D721Med (cell line): ENCODE measurements around the gene BEGAIN.

Experiments
- DNase-seq: peaks from one replicate; pipeline ENCODE4 v3.0.0; 2011; ENCODE audit warnings: low spot score; ENCODE audit not compliant: insufficient read length
- FAIRE-seq: peaks from 2 replicates; lab custom pipeline; 2011; peaks lifted over from hg19 to GRCh38; lab: Jason Lieb, UNC
- TF ChIP-seq, protein P1 (sequence below): IDR thresholded peaks from 2 replicates; pipeline ENCODE4 v1.5.1; 2012; ENCODE audit warnings: mild to moderate bottlenecking, control low read depth; ENCODE audit not compliant: insufficient read depth; ENCODE audit errors: missing control alignments

BEGAIN gene

DNA sequence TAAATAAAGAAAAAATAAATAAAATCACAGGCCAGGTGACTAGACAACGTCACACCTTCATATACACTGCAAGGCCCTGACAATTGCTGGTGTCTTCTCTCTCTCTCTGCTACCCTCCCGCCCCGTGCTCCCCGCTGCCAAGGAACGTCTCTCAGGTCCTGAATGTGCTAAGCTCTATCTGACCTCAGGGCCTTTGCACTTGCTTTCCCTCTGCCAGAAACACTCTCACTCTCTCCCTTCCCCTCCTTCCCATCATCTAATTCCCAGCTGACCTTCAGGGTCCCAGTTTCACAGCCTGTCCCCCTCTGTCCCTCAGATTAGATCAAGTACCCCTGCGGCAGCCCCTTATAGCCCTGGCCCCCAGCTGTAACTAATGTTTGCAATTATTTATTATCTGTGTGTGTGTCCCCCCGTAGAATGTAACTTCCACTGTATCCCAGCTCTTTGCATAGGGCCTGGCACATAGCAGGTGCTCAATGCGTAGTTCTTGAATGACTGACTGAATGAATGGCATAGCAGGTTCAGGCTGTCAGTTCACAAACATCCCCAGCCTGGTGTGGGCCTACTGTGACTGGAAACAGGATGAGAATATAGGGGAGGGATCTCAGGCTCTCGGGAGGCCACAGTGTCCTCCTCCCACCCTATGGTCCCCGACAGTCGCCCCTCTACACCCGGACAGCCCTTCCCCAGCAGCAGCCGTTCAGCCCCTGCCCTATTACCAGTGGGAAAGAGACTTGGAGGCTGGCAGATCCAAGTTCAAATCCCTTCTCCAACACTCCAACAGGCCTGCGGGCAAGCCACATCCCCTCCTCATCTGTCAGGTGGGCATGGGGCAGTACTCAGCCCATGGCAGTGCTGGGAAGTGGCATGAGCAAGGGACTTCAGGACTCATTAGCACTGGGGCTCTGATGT lies 6.6 kb downstream of the BEGAIN start:
- FAIRE-seq (no peak), DNase-seq (no peak)
- TF ChIP-seq, protein P1, sequence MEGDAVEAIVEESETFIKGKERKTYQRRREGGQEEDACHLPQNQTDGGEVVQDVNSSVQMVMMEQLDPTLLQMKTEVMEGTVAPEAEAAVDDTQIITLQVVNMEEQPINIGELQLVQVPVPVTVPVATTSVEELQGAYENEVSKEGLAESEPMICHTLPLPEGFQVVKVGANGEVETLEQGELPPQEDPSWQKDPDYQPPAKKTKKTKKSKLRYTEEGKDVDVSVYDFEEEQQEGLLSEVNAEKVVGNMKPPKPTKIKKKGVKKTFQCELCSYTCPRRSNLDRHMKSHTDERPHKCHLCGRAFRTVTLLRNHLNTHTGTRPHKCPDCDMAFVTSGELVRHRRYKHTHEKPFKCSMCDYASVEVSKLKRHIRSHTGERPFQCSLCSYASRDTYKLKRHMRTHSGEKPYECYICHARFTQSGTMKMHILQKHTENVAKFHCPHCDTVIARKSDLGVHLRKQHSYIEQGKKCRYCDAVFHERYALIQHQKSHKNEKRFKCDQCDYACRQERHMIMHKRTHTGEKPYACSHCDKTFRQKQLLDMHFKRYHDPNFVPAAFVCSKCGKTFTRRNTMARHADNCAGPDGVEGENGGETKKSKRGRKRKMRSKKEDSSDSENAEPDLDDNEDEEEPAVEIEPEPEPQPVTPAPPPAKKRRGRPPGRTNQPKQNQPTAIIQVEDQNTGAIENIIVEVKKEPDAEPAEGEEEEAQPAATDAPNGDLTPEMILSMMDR: no peak

DNA sequence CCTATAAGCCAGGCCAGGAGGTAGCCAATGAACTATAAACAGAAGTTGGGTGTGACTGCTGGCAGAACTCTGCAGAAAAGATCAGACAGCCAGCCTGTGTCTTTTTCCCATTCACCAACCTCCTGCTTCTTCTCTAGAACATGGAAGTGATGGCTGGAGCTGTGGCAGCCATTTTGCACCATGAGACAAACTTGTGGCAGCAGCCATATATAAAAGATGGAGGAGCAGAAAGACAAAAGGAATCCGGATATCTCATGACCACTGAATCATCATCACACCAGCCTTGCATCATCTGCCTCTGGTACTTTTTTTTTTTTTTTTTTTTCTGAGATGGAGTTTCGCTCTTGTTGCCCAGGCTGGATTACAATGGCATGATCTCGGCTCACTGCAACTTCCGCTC lies 8.7 kb downstream of the BEGAIN start:
- FAIRE-seq (no peak), DNase-seq (no peak)
- TF ChIP-seq, protein P1: no peak

DNA sequence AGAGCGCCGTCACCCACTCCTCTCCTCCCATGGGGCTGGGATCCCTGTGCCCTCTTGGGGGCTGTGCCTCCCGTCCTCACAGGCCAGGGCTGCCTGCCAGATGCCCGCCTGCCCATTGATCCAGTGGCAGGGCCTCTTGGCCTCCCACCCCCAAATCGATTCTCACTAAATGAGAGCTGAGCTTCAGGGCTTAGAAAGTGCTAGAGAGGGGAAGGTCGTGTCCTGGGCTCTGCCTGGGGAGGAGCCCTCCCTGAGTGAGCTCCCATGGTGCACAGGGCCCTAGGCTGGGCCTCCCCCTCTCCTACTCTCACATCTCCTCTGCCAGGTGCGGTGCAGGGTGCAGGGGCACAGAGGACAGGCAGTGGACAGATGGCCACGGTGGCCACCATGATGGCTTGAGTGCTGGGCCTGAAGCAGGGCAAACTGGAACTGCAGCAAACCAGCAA lies 9.2 kb downstream of the BEGAIN start:
- TF ChIP-seq, protein P1: no peak
- DNase-seq (no peak), FAIRE-seq (no peak)

DNA sequence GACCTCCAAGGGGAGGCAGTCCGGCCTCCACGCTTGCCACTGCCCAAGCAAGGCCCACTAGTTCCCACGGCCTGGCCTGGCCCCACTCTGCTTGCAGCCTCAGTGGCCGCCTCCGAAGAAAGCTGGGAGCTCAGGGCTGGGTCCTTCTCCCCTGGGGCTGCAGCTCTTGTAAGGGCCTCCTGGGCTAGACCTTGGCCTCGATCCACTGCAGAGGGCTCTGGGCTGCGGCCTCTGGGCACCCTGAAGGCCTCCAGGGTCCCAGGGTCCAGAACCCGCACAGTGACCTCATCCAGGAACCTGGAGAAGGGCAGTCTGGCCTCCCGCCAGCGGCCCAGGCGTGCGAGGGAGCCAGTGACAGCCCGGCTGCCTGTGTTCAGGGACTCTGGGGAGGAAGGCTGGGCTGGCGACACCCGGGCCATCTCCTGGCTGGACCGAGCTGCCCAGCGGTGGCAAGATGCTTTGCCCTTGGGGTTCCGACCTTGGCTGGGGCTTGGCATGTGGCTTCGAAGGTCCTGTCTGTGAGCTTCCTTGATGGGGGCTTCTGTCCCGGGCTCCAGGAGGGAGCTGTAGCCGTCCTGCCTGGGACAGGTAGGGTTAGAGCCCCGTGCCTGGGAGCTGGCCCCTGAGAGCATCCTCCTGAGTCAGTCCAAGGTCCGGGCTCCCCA lies 9.8 kb downstream of the BEGAIN start:
- FAIRE-seq (no peak), DNase-seq (no peak)
- TF ChIP-seq, protein P1: no peak

DNA sequence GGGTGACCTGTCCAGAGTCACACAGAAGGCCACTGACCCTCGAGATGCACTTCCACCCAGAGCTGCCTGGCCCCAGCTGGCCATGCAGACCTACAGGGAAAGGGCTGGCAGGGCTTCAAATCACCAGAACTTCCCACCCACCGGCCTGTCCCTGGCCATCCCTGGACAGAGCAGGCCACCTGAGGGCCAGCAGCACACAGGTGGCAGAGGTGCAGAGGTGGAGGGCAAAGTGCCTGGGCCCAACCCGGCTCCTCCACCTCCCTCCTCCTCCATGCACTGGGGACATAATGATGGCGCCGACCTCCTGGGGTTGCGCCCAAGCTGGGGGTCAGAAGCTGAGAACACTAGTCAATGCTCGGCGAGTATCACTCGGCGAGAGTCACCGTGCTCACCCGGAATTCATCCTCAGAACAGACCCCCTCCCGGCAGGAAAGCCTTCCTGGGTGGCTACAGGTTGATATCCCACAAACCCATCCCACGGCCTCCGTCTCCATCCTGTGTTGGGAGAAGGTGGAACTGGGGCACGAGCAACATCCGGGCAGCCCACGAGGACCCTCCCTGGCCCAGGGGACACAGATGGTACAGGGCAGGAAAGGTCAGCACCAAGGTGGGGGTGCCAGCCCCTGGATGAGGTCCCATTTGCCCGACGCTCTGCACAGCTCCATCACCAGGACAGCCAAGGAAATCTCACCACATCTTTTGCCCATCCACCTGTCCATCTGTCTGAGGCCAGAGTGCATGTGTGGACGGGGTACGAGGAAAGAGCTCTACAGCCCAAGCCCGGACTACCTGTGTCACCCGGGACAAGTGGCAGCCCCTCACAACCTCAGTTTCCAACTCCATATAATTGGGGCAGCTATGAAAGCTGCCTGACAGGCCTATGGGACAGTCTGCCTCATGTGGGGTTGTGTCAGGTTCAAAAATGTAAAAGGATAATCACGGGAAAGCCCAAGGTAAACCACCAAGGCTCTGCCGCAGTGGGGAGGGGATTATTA lies 10.8 kb downstream of the BEGAIN start:
- FAIRE-seq: no peak
- TF ChIP-seq, protein P1: no peak

DNA sequence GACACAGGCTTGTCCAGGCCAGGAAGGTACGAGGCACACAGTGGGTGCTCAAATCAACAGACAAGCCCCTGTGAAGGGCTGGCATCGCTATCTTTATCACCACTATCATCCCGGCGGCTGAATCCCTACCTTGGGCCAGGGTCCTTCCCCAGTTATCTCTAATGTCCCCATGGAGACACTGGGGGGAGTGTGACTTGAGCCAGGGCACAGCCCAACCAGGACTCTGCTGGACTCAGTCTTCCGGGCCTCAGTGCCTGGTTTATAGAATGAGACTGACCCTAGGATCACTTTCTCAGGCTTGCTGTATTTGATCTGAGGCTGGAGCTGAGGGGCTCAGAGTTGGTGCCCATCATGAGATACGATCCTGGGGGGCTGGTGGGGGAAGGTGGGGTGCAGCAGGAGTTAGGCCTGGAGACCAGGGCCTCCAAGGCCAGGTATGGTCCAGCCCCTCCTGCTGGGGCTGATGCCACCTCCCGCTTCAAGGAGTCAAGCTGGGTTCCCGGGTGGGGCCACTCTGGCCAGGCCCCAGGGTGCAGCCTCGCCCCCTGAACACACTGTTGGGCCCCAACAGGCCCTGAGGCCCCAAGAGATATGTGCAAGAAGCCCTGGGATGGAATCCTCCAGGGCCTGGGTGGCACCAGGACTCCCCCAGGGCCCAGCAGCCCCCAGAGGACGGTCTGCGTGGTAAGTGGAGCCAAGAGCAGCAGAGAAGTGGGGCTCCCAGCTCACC lies 11.8 kb downstream of the BEGAIN start:
- FAIRE-seq (no peak), DNase-seq (no peak)
- TF ChIP-seq, protein P1: no peak

More for the DNA sequence above, 10.8 kb downstream of the BEGAIN start:
- DNase-seq: no peak
